Fibroblast of lung (primary cell): ENCODE measurements around the gene GPC5. TPM values are rescaled to one million over a fixed set of nuclear protein-coding genes. Genes with fewer than 3 reads are reported as not detected.

ENCODE experiments used
- DNase-seq, 2 donors: peaks; one replicate each; pipeline versions ENCODE4 v3.0.0 to v3.0.0-alpha.2; 2010; ENCODE audit warnings: low read depth in 2 of 2
- H2AFZ ChIP-seq: 2 replicates; pipeline ENCODE4 v1.5.1; 2012; ENCODE audit warnings: low read length, control low read depth, inconsistent platforms
- H3K27ac ChIP-seq: 2 replicates; pipeline ENCODE4 v1.5.1; 2011; ENCODE audit warnings: low read length, control low read depth; ENCODE audit not compliant: insufficient read depth
- H3K27me3 ChIP-seq: 2 replicates; pipeline ENCODE4 v1.5.1; 2011; ENCODE audit warnings: mild to moderate bottlenecking, low read length; ENCODE audit not compliant: control insufficient read depth, insufficient read depth
- H3K36me3 ChIP-seq: 2 replicates; pipeline ENCODE4 v1.5.1; 2011; ENCODE audit warnings: low read length; ENCODE audit not compliant: control insufficient read depth, insufficient read depth
- H3K4me1 ChIP-seq: 2 replicates; pipeline ENCODE4 v1.5.1; 2011; ENCODE audit warnings: low read length; ENCODE audit not compliant: control insufficient read depth, insufficient read depth; ENCODE audit errors: extremely low read depth
- H3K4me2 ChIP-seq: 2 replicates; pipeline ENCODE4 v1.5.1; 2011; ENCODE audit warnings: low read length, control low read depth; ENCODE audit not compliant: insufficient read depth; ENCODE audit errors: extremely low read depth
- H3K4me3 ChIP-seq, 4 experiments: fragments of 200-600 bp in 1 of 4; sonication (generic) in 1 of 4; replicated peaks in 1 of 4; 2 replicates each; pipeline ENCODE4 v1.5.1; 2011 to 2016; ENCODE audit warnings: low read length in 4 of 4, low read depth in 3 of 4, mild to moderate bottlenecking in 3 of 4, control low read depth in 2 of 4, inconsistent platforms in 1 of 4, mixed read lengths in 1 of 4; ENCODE audit not compliant: insufficient read depth in 1 of 4; ENCODE audit errors: control extremely low read depth in 1 of 4
- H3K79me2 ChIP-seq: 2 replicates; pipeline ENCODE4 v1.5.1; 2012; ENCODE audit warnings: mild to moderate bottlenecking, low read length, inconsistent platforms; ENCODE audit not compliant: control insufficient read depth, insufficient read depth
- H3K9ac ChIP-seq: 2 replicates; pipeline ENCODE4 v1.5.1; 2011; ENCODE audit warnings: mild to moderate bottlenecking, low read length, control low read depth; ENCODE audit not compliant: insufficient read depth
- H3K9me3 ChIP-seq: 2 replicates; pipeline ENCODE4 v1.5.1; 2012; ENCODE audit warnings: low read depth, low read length; ENCODE audit not compliant: control insufficient read depth, insufficient read depth
- H4K20me1 ChIP-seq: 2 replicates; pipeline ENCODE4 v1.5.1; 2011; ENCODE audit warnings: low read length; ENCODE audit not compliant: control insufficient read depth, insufficient read depth; ENCODE audit errors: extremely low read depth
- EZH2 ChIP-seq: IDR thresholded peaks from 2 replicates; pipeline ENCODE4 v1.5.1; 2012; ENCODE audit warnings: low read length, control low read depth, mild to moderate bottlenecking; ENCODE audit errors: missing control alignments
- polyA plus RNA-seq, 2 donors: library from polyadenylated mRNA; depleted of rRNA in 1 of 2; stranded (reverse) in 1 of 2; unstranded in 1 of 2; fragments of >200 nt; gene quantifications; 2 replicates each; pipeline ENCODE4 v1.2.1, GENCODE V29; 2011 to 2012; ENCODE audit warnings: missing spikeins in 1 of 2
- total RNA-seq: library from RNA; depleted of rRNA; stranded (reverse); fragments of >200 nt; gene quantifications from 2 replicates; pipeline ENCODE4 v1.2.1, GENCODE V29; 2014
- TF ChIP-seq, protein P1 (sequence below), 2 donors: IDR thresholded peaks in 1 of 2; conservative IDR thresholded peaks in 1 of 2; 1 replicate in 1 of 2; 2 replicates in 1 of 2; pipeline ENCODE4 v1.5.1; 2011 to 2012; ENCODE audit warnings: low read length in 2 of 2, control low read depth in 1 of 2, inconsistent platforms in 1 of 2, low read depth in 1 of 2, mild to moderate bottlenecking in 1 of 2

GPC5 gene
- total and polyA plus RNA-seq, 2 donors (not counting 1 experiment from before 2014, with no cell fraction given), result 0.17 TPM; not detected in 1

DNA sequence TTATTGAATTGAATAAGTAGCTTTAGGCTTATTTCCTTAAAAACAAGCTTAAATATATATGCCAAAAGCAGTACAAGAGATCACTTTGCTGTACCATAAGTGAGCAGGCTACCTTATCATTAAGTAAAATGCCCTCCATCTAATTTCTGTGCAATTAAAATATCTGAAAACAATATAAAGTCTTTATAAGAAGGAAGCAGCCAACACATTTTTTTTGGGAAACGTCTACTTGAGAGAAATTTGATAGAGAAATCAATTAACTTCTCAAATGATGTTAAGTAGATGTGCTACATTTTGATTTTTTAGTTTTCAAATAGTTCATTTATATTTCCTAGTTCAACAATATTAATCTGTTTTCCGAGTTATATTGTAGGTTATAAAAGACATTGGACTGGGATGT is 52.5 kb downstream of the GPC5 start:
- H3K27me3 ChIP-seq, result no peaks in the 10 kb centered on the region
- no peak for DNase-seq
- no peaks in the 10 kb centered on the region for H3K36me3 ChIP-seq
- no peak overlapping the region for H2AFZ ChIP-seq
- no peaks in the 10 kb centered on the region for H3K4me1 ChIP-seq
- no peak overlapping the region for H3K27ac ChIP-seq
- no peak for TF ChIP-seq EZH2
- TF ChIP-seq, protein P1, sequence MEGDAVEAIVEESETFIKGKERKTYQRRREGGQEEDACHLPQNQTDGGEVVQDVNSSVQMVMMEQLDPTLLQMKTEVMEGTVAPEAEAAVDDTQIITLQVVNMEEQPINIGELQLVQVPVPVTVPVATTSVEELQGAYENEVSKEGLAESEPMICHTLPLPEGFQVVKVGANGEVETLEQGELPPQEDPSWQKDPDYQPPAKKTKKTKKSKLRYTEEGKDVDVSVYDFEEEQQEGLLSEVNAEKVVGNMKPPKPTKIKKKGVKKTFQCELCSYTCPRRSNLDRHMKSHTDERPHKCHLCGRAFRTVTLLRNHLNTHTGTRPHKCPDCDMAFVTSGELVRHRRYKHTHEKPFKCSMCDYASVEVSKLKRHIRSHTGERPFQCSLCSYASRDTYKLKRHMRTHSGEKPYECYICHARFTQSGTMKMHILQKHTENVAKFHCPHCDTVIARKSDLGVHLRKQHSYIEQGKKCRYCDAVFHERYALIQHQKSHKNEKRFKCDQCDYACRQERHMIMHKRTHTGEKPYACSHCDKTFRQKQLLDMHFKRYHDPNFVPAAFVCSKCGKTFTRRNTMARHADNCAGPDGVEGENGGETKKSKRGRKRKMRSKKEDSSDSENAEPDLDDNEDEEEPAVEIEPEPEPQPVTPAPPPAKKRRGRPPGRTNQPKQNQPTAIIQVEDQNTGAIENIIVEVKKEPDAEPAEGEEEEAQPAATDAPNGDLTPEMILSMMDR (conservative IDR thresholded peaks at IDR 0.05 in 1 of 2, IDR thresholded peaks at IDR 0.05 in 1 of 2; ENCODE audit: low read depth in 1 of 2, low read length in 2 of 2), result no peak
- H3K9ac ChIP-seq, result no peak overlapping the region
- H4K20me1 ChIP-seq, result no peaks in the 10 kb centered on the region
- no peak overlapping the region for H3K4me2 ChIP-seq
- H3K9me3 ChIP-seq, result no peaks in the 10 kb centered on the region
- no peaks in the 10 kb centered on the region for H3K79me2 ChIP-seq
- H3K4me3 ChIP-seq, result no peak overlapping the region

DNA sequence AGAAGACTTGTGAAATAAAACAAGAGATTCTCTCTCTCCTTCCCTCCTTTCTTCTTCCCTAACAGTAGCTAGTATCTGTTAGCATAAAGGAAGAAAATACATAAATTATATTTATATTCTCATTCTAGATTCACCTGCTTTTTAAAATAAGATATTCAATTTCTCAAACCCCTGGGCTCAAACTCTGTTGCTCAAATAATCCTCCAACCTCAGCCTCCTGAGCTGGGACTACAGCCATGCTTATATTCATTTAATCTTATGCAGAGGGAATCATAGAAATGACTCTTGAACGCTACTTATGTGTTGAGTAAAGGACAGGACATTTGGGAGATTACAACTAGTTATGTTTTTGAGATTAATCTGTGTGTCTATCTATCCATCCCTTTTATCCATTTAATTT is 56.2 kb downstream of the GPC5 start:
- no peak overlapping the region for H3K4me2 ChIP-seq
- no peaks in the 10 kb centered on the region for H3K9me3 ChIP-seq
- no peak overlapping the region for H3K4me3 ChIP-seq
- no peak overlapping the region for H3K9ac ChIP-seq
- no peaks in the 10 kb centered on the region for H3K27me3 ChIP-seq
- TF ChIP-seq, protein P1 (conservative IDR thresholded peaks at IDR 0.05 in 1 of 2, IDR thresholded peaks at IDR 0.05 in 1 of 2; ENCODE audit: low read depth in 1 of 2, low read length in 2 of 2), result no peak
- TF ChIP-seq EZH2, result no peak
- no peak overlapping the region for H2AFZ ChIP-seq
- H3K4me1 ChIP-seq, result no peaks in the 10 kb centered on the region
- no peak overlapping the region for H3K27ac ChIP-seq
- DNase-seq, result no peak
- no peaks in the 10 kb centered on the region for H3K79me2 ChIP-seq
- no peaks in the 10 kb centered on the region for H3K36me3 ChIP-seq
- H4K20me1 ChIP-seq, result no peaks in the 10 kb centered on the region

DNA sequence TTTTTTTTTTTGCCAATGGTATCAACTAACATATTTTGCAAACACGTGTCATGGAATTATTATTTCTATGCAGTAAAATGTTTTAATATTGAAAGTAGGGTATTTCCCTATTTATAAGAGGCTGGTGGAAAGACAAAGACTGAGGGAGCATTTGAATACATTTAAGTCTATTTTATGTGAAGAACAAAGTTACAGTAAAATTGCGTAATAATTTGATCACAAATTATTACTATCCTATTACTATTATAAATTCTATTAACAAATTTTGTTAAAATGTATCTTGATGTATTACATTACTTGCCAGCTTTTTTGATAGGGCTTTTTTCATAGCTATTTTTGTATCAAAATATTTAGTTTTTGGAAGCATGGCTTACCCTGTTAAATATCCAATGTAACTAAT is 58.4 kb downstream of the GPC5 start:
- Histone ChIP-seq H3K4me1 (no peaks in the 10 kb centered on the region), H3K4me3 (no peak overlapping the region), H3K9me3 (no peaks in the 10 kb centered on the region), H3K79me2 (no peaks in the 10 kb centered on the region), H2AFZ (no peak overlapping the region), H3K36me3 (no peaks in the 10 kb centered on the region), H3K4me2 (no peak overlapping the region), H3K9ac (no peak overlapping the region), H4K20me1 (no peaks in the 10 kb centered on the region), H3K27me3 (no peaks in the 10 kb centered on the region), H3K27ac (no peak overlapping the region)
- no peak for DNase-seq
- TF ChIP-seq EZH2, result no peak
- TF ChIP-seq, protein P1 (conservative IDR thresholded peaks at IDR 0.05 in 1 of 2, IDR thresholded peaks at IDR 0.05 in 1 of 2; ENCODE audit: low read depth in 1 of 2, low read length in 2 of 2), result no peak
